Dermis microvascular lymphatic vessel endothelial cell (primary cell): Measurements from ENCODE around the gene SLC50A1. TPM values are rescaled to one million over a fixed set of nuclear protein-coding genes. Genes with fewer than 3 reads are reported as not detected.
"Not testable (repeated sequence)": the region's sequence is repeated elsewhere in the genome, so short reads cannot be mapped to it uniquely, and the experiment has no call there.

Source experiments
- DNase-seq, 2 donors: peaks; one replicate each; pipeline versions ENCODE4 v3.0.0 to v3.0.0-alpha.2; 2010; ENCODE audit warnings: low read depth in 2 of 2
- total RNA-seq: library from RNA; depleted of rRNA; stranded (reverse); fragments of >200 nt; gene quantifications from 2 replicates; pipeline ENCODE4 v1.2.1, GENCODE V29; 2014

The SLC50A1 gene
- total RNA-seq, 1 donor from 2014 or later, result 48.5 TPM

DNA sequence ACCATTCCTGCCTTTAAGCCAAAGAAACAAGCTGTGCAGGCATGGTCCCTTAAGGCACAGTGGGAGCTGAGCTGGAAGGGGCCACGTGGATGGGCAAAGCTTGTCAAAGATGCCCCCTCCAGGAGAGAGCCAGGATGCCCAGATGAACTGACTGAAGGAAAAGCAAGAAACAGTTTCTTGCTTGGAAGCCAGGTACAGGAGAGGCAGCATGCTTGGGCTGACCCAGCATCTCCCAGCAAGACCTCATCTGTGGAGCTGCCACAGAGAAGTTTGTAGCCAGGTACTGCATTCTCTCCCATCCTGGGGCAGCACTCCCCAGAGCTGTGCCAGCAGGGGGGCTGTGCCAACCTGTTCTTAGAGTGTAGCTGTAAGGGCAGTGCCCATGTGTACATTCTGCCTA is 1.3 kb upstream of the SLC50A1 start:
- DNase-seq, result no peak

DNA sequence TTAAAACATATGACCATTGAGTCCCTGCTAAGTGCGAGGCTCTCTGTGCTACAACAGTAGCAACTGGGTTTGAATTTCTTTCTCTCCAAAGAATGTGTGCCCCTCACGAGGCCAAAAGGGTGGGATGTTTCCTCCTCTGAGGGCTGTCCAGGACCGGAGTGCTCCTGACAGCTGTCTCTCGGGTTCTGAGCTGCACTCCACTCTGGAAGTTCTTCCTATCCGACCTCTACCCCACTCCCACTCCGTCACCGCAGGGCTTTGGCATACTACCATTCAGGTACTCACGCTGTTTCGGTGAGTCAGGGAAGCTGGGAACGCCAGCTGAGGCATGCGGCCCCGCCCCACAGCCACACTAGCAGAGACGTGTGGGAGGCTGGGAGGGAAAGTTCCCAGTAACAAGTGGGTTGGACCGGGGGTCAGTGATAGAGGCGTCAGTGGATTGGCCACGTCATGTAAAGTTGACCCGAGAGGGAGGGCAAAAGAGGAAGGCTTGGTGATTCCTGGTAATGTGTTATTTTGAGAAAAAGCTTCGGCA is 705 bp upstream of the SLC50A1 start:
- DNase-seq, result peak; percentile 95 to 98

- DNase-seq, result no peak
These were observed 1.1 kb downstream of the SLC50A1 start for GRCh38 chr1:155136748-155137147.

GRCh38 chr1:155137154-155137949 is 1.7 kb downstream of the SLC50A1 start:
- DNase-seq, result no peak

GRCh38 chr1:155139895-155140629 is 4.4 kb downstream of the SLC50A1 start, which contains the start of gene DPM3:
TSS of gene DPM3 (minus strand) at chr1:155140531. CDS start at chr1:155140240, 291 bp downstream.
- DNase-seq, result peak in 1 of 2 donors; percentile 85

- no peak for DNase-seq
These were observed 4.9 kb downstream of the SLC50A1 start for GRCh38 chr1:155140630-155140953.

DNA sequence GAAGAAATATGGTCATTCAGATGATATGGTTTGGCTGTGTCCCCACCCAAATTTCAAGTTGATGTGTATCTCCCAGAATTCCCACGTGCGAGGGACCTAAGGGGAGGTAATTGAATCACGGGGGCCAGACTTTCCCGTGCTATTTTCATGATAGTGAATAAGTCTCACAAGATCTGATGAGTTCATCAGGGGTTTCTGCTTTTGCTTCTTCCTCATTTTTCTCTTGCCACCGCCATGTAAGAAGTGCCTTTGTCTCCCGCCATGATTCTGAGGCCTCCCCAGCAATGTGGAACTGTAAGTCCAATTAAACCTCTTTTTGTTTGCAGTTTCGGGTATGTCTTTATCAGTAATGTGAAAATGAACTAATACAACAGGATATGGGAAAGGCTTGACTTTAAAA is 6.1 kb downstream of the SLC50A1 start:
- no peak for DNase-seq

DNA sequence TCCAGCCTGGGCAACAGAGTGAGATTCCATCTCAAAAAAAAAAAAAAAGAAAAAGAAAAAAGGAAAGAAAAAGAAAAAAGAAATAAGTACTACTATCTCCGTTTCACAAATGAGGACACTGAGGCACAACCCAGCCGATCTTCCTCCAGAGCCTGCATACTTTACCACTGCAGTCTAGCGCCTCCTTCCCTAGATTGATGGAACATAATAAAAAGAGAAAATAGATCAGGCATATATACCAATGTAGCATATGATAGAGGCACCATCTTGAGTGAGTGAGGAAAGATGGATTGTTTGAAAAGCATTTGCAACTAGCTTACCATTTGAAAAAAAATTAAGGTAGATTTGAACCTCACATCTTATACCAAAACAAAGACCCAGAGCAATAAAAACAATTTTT is 9.8 kb downstream of the SLC50A1 start:
- no peak for DNase-seq

GRCh38 chr1:155155996-155156643 is 20.5 kb downstream of the SLC50A1 start:
- DNase-seq, result not testable (repeated sequence)

DNA sequence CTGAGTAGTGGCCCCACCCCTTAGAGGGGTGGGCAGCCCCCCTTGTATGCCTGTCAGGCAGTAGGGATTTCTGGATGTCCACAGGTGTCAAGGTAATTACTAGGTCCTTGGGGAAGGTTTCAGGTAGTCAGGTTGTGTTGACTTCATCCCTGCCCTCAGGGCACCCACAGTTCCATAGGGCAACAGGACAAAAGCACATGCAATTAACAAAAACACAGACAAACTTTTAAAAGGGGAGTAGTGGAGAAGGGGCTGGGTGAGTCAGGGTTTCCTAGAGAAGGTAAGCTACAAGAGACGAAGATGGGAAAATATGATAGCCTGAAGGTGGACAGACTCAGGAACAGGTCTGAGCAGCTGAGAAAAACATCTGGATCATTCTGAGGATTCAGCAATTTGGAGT is 23.3 kb downstream of the SLC50A1 start:
- DNase-seq, result no peak

DNA sequence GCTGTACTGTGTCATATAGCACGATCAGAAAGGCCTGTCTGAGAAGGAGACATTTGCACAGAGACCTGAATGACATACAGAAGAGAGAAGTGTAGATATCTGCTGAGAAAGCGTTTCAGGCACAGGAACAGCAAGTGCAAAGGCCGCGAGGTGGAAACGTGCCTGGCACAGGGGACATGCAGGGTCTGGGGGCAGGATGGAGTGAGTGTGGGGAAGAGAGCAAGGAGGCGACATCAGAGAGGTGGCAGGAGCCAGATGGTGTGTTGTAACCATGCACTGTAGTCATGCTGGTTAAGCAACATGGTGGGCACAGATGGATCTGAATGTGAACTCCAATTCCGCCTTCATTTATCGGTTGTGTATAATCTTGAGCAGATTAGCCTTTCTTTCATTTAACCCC is 24.5 kb downstream of the SLC50A1 start:
- DNase-seq, result no peak

DNA sequence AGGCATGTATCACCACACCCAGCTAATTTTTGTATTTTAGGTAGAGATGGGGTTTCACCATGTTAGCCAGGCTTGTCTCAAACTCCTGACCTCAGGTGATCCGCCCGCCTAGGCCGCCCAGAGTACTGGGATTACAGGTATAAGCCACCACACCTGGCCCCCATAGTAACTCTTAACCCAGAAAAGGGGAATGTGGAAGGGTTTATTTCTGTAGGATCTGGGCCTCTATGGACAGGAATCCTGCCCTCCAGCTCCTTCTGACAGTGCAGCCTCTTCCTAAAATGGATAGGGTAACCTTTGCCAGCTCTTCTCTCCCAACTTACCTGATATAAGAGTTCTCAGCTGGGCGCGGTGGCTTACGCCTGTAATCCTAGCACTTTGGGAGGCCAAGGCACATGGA is 27.0 kb downstream of the SLC50A1 start:
- DNase-seq, result not testable (repeated sequence)

GRCh38 chr1:155163785-155164184 is 28.1 kb downstream of the SLC50A1 start:
- not testable (repeated sequence) for DNase-seq

- not testable (repeated sequence) for DNase-seq
These were observed 29.0 kb downstream of the SLC50A1 start for GRCh38 chr1:155164625-155165024.

DNA sequence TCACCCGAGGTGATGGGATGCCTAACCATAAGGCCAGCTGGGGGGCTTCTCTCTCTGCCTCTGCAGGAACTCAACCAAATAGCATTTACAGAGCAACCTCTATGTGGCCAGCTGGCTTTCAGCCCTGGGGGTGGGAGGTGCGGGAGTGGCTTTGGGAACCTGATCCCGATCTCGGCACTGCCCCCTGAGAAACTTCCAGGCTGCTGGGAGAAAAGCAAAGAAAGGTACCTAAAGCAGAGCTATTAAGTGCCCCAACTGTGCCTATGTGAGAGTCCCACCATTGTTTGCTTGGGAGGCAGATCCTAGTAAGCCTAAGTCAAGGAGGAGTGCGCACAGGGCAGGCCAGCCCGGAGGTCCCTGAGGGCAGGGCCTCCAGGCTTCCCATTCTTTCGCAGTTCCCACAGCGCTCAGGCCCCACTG is 30.4 kb downstream of the SLC50A1 start:
- peak in 1 of 2 donors; percentile 23 for DNase-seq

DNA sequence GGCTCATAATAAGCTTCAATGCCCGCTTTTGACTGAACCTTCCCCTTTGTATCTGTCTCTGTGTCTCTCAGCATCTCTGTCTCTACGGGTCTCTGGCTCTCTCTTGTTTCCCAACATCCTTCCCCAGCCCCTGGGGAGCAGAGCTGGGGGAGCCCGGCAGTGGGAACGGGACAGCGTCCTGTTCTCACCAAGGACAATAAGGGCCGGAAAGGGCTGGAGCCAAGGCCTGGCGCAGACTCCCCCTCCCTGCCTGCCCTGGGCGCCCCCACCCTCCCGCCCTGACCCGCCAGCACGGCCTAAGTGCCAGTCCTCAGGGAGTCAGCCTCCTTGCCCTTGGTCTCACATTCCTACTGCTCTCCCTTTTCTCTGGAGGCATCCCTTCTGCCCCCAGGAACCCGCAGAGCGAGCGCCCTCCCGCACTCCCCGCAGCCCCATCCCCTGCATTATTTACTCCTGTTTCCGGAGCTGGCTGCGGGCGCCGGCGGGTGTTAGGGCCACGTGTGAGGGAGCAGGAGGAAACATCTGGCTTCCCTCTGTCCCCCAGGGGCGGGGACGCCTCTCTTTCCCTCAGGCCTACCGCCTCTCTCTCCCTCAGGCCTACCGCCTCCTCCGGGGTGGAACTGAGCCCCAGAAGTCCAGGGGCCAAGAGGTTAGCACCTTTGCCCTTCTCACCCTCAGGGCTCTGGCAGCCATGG is 31.0 kb downstream of the SLC50A1 start:
- DNase-seq, result peak; percentile 93 to 96

DNA sequence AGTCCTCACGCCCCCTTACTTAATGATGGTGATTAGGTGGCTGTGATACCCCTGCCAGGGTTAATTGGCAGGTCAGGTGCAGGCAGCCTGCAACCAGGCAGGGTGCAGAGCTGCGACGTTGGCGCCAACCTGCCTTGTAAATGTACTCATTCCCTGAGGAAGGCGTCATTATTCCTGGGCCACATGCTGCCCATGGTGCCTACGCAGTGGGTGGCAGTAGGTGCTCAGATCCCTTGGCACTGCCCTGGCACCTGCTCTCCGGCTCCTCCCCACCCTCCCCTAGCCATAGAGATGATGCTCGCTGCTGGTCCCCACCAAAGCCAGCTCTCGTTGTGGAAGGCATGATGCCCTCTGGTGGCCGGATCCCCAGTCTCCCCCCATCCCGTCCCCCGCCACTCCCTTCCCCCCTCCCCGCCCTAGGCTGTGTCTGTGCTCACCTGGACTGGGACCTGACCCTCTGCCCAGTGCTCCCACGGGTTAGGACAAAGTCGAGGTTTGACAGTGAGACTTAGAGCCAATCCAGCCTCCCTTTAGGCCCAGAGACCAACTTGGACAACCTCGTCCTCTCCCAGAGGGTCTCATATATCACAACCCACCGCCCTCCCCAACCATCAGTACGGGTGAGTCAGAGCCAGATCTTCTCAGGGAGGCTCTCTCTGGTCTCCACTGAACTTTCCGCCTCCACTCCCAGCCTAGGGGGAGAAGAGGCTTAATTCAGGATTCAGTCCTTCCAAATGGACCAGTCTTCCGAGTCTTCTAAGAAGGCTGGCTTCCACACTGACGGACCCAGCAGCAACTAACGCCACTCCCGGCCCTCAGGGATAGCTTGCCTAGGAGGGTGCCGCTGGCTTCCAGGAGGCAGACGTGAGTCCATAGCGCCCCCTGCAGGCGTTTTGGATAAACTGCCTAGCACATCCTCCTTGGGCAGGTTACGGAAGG is 31.8 kb downstream of the SLC50A1 start:
- peak; percentile 79 to 92 for DNase-seq

DNA sequence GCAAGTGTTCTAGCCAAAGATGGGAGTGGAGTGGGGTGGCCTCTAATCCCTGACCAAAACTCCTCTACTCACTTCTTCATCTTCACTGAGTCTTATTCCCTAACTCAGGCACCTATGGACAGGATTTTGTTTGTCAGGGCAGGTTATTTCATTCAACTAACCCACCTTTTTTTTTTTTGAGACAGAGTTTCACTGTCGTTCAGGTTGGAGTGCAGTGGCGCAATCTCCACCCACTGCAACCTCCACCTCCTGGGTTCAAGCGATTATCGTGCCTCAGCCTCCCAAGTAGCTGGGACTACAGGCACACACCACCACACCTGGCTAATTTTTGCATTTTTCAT is 32.4 kb downstream of the SLC50A1 start:
- DNase-seq, result not testable (repeated sequence)

- no peak for DNase-seq
These were observed 33.0 kb downstream of the SLC50A1 start for GRCh38 chr1:155168456-155169210.

DNA sequence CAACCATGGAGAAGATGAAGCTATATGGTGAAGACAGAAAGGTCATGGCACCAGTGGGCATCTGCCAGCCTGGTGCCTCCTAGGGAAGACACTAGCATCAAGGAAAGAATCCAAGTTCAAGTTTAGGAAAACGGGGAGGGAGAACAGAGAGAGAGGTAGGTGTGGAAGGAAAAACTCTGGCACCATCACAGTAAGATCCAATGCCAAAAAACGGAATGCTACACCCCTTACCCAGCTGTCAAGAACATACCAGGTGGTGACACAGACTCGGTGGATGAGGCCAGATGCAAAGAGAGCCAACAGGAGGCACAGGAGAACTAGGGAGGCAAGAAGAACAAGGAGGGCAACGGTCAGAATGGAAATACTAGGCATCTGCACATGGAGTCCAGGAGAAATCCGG is 33.9 kb downstream of the SLC50A1 start:
- DNase-seq, result no peak
